ENCODE data around the gene SLC25A5.

GRCh38 chrX:119495734-119496726, 27.8 kb downstream of the SLC25A5 start:
- TF ChIP-seq FOXK2 (IDR thresholded peaks at IDR 0.05) (no peak), CTBP1 (IDR thresholded peaks at IDR 0.05; ENCODE audit: borderline replicate concordance) (no peak), ARNT (IDR thresholded peaks at IDR 0.05) (no peak), NFRKB (IDR thresholded peaks at IDR 0.05) (no peak), SP1 (IDR thresholded peaks at IDR 0.05) (no peak), FOXA1 (IDR thresholded peaks at IDR 0.05) (no peak), PKNOX1 (IDR thresholded peaks at IDR 0.05) (no peak), FOXM1 (IDR thresholded peaks at IDR 0.05; ENCODE audit: borderline replicate concordance) (no peak), ELF4 (IDR thresholded peaks at IDR 0.05) (no peak)

Measured in HEK293T (cell line).